Endothelial cell of umbilical vein (primary cell): ENCODE results near the gene LRFN2. TPM values are rescaled to one million over a fixed set of nuclear protein-coding genes. Genes with fewer than 3 reads are reported as not detected.

ENCODE experiments used
- BruUV-seq: library from RNA; stranded (reverse); fragments of 400-500 nt; replicated peaks from 2 replicates; lab custom pipeline; 2021; lab: Mats Ljungman, UMichigan
- CTCF ChIA-PET: fragments of 300-600, 350-600 bp; sonication (Branson Sonifier 250); formaldehyde crosslinking; loops from one replicate; lab custom pipeline; 2021; ENCODE audit warnings: antibody characterized with exemption, inconsistent platforms; lab: Charles Lee
- POLR2A ChIA-PET: fragments of 300-600, 350-600 bp; sonication (Branson Sonifier 250); formaldehyde crosslinking; loops from one replicate; lab custom pipeline; 2021; ENCODE audit warnings: antibody characterized with exemption, inconsistent platforms; lab: Charles Lee
- DNase-seq: peaks from one replicate; pipeline ENCODE4 v3.0.0-alpha.2; 2011; ENCODE audit warnings: low read depth, low spot score
- FAIRE-seq: peaks from 2 replicates; lab custom pipeline; 2011; peaks lifted over from hg19 to GRCh38; lab: Jason Lieb, UNC
- H2AFZ ChIP-seq: 2 replicates; pipeline ENCODE4 v1.6.0; 2012; ENCODE audit warnings: low read depth, low read length, control low read depth, inconsistent platforms
- H3K27ac ChIP-seq: 2 replicates; pipeline ENCODE4 v1.5.1; 2011; ENCODE audit warnings: low read depth, mild to moderate bottlenecking, control low read depth, low read length, moderate library complexity; ENCODE audit not compliant: insufficient read depth
- H3K27me3 ChIP-seq, 2 experiments: 2 replicates each; pipeline versions ENCODE4 v1.6.0 to v1.6.1; 2011; ENCODE audit warnings: low read length in 2 of 2, mixed read lengths in 1 of 2; ENCODE audit not compliant: control insufficient read depth in 2 of 2, insufficient read depth in 2 of 2
- H3K36me3 ChIP-seq, 2 experiments: 2 replicates in 1 of 2; 3 replicates in 1 of 2; pipeline ENCODE4 v1.5.1; 2011; ENCODE audit warnings: low read length in 2 of 2, mild to moderate bottlenecking in 1 of 2, moderate library complexity in 1 of 2; ENCODE audit not compliant: control insufficient read depth in 2 of 2, insufficient read depth in 2 of 2; ENCODE audit errors: extremely low read depth in 1 of 2
- H3K4me1 ChIP-seq: 3 replicates; pipeline ENCODE4 v1.5.1; 2011; ENCODE audit warnings: mild to moderate bottlenecking, low read length; ENCODE audit not compliant: control insufficient read depth, insufficient read depth; ENCODE audit errors: extremely low read depth
- H3K4me2 ChIP-seq: 2 replicates; pipeline ENCODE4 v1.6.1; 2011; ENCODE audit warnings: low read length, control low read depth, mixed read lengths; ENCODE audit not compliant: insufficient read depth
- H3K4me3 ChIP-seq, 3 experiments: fragments of 200-600 bp in 1 of 3; sonication (generic), shearing (Covaris generic) in 1 of 3; replicated peaks in 1 of 3; 2 replicates each; pipeline ENCODE4 v1.5.1; 2011 to 2016; ENCODE audit warnings: control low read depth in 3 of 3, low read length in 3 of 3, mild to moderate bottlenecking in 2 of 3, inconsistent platforms in 1 of 3, low read depth in 1 of 3, moderate library complexity in 1 of 3; ENCODE audit not compliant: insufficient read depth in 1 of 3
- H3K79me2 ChIP-seq: 2 replicates; pipeline ENCODE4 v1.6.0; 2012; ENCODE audit warnings: low read length, inconsistent platforms; ENCODE audit not compliant: control insufficient read depth, insufficient read depth
- H3K9ac ChIP-seq: replicated peaks from 2 replicates; pipeline ENCODE3; 2011; ENCODE audit warnings: low read length, control low read depth; ENCODE audit not compliant: insufficient read depth; ENCODE audit errors: extremely low read depth
- H3K9me1 ChIP-seq: replicated peaks from 3 replicates; pipeline ENCODE4 v1.6.0; 2011; ENCODE audit warnings: mild to moderate bottlenecking, low read length; ENCODE audit not compliant: control insufficient read depth, insufficient read depth; ENCODE audit errors: extremely low read depth
- H3K9me3 ChIP-seq: replicated peaks from 2 replicates; pipeline ENCODE4 v1.5.1; 2012; ENCODE audit warnings: low read length, inconsistent platforms; ENCODE audit not compliant: control insufficient read depth, insufficient read depth
- H4K20me1 ChIP-seq: replicated peaks from 2 replicates; pipeline ENCODE3; 2011; ENCODE audit warnings: mild to moderate bottlenecking, low read length; ENCODE audit not compliant: control insufficient read depth, insufficient read depth; ENCODE audit errors: extremely low read depth
- CTCF ChIP-seq, 2 donors: IDR thresholded peaks; 1 replicate in 1 of 2; 2 replicates in 1 of 2; pipeline ENCODE4 v1.5.1; 2011; ENCODE audit warnings: low read length in 2 of 2, mild to moderate bottlenecking in 2 of 2, moderate library complexity in 2 of 2, control low read depth in 1 of 2, inconsistent platforms in 1 of 2, low read depth in 1 of 2; ENCODE audit not compliant: insufficient read depth in 1 of 2; ENCODE audit errors: extremely low read depth in 1 of 2
- EZH2 ChIP-seq: IDR thresholded peaks from 2 replicates; pipeline ENCODE4 v1.6.1; 2012; ENCODE audit warnings: borderline replicate concordance, low read depth, mild to moderate bottlenecking, moderate library complexity, low read length, inconsistent platforms; ENCODE audit not compliant: severe bottlenecking
- GATA2 ChIP-seq: IDR thresholded peaks from 2 replicates; pipeline ENCODE4 v1.7.0; 2011; ENCODE audit warnings: low read depth, mild to moderate bottlenecking, moderate library complexity, mixed read lengths, low read length; ENCODE audit not compliant: insufficient read length, insufficient read depth
- JUN ChIP-seq: IDR thresholded peaks from 2 replicates; pipeline ENCODE4 v1.6.1; 2011; ENCODE audit warnings: borderline replicate concordance, low read depth; ENCODE audit not compliant: insufficient read length, insufficient read depth
- MAX ChIP-seq: IDR thresholded peaks from 2 replicates; pipeline ENCODE4 v1.6.1; 2011; ENCODE audit not compliant: insufficient read depth, insufficient read length
- MYC ChIP-seq: IDR thresholded peaks from one replicate; pipeline ENCODE4 v1.6.1; 2011; ENCODE audit warnings: mild to moderate bottlenecking, low read depth, low read length
- POLR2A ChIP-seq: IDR thresholded peaks from 2 replicates; pipeline ENCODE4 v1.6.1; 2012; ENCODE audit warnings: low read depth, mild to moderate bottlenecking, control low read depth, low read length
- dilution Hi-C: fragments of 300-500 bp; cut with MboI; formaldehyde crosslinking; loops from one replicate; pipeline ENCODE4 v1.15.0; 2019; ENCODE audit warnings: low sequenced_read_pairs; ENCODE audit not compliant: extremely low pct_ligation_motif_present
- intact Hi-C: fragments of 100-400 bp; cut with micrococcal nuclease; formaldehyde crosslinking; loops from one replicate; pipeline ENCODE4 v1.10.0; 2022
- polyA plus RNA-seq, 4 experiments: library from polyadenylated mRNA; depleted of rRNA in 3 of 4; stranded (reverse) in 3 of 4; unstranded in 1 of 4; fragments of >200 nt; gene quantifications; 2 replicates each; pipeline versions ENCODE4 v1.2.1 to v1.2.3, GENCODE V29; 2011 to 2012; ENCODE audit warnings: missing spikeins in 1 of 4
- total RNA-seq: library from RNA; stranded (reverse); gene quantifications from 2 replicates; pipeline ENCODE4 v1.2.3, GENCODE V29; 2021

LRFN2 gene
- total and polyA plus RNA-seq, 2 donors (not counting 3 experiments of a cell fraction or from before 2014, with no cell fraction given), result not detected

GRCh38 chr6:40577672-40578071 lies 9.5 kb downstream of the LRFN2 start:
- Histone ChIP-seq H2AFZ (no peak overlapping the region), H3K9me3 (no peaks in the 10 kb centered on the region), H3K79me2 (no peaks in the 10 kb centered on the region), H3K4me1 (no peaks in the 10 kb centered on the region), H3K9me1 (no peaks in the 10 kb centered on the region), H3K9ac (no peak overlapping the region), H3K27me3 (no peaks in the 10 kb centered on the region), H4K20me1 (no peaks in the 10 kb centered on the region), H3K36me3 (no peaks in the 10 kb centered on the region), H3K4me2 (no peak overlapping the region), H3K27ac (no peak overlapping the region), H3K4me3 (no peak overlapping the region)
- FAIRE-seq, result no peak
- BruUV-seq, result no TSS peak
- intact Hi-C loops, result no loop called here
- CTCF ChIA-PET, result interaction anchor here (1.1 kb wide), 1 partner anchor 10 kb away, joined by 6 read pairs; the partner anchor contains the start of gene LRFN2
- POLR2A ChIA-PET, result no interaction called here
- TF ChIP-seq GATA2 (no peak), JUN (no peak), MAX (no peak), CTCF (IDR thresholded peaks at IDR 0.05; ENCODE audit: extremely low read depth in 1 of 2, insufficient read depth in 1 of 2, low read depth in 1 of 2, low read length in 2 of 2) (no peak), MYC (no peak), POLR2A (no peak), EZH2 (no peak)
- dilution Hi-C loops, result no loop called here
- no peak for DNase-seq
